HepG2 (cell line): ENCODE measurements around the gene UBE2B. TPM values are rescaled to one million over a fixed set of nuclear protein-coding genes. Genes with fewer than 3 reads are reported as not detected.

ENCODE experiments used
- ATAC-seq: fragments of 200-7000 bp; cut with Tn5 transposase; 3 replicates; pipeline ENCODE4 v1.9.1; 2020; ENCODE audit warnings: mild to moderate bottlenecking, moderate library complexity
- BruUV-seq: library from RNA; stranded (reverse); fragments of 400-500 nt; replicated peaks from 2 replicates; lab custom pipeline; 2021; lab: Mats Ljungman, UMichigan
- CTCF ChIA-PET: fragments of 300-600 bp; formaldehyde crosslinking; extraction: SDS; loops from one replicate; lab custom pipeline; 2021; ENCODE audit warnings: low total read pairs, inconsistent platforms, low intra/inter-chr PET ratio; lab: Yijun Ruan, JAX
- POLR2A ChIA-PET: fragments of 350-600 bp; sonication (Branson Sonifier 250); formaldehyde crosslinking; loops from one replicate; lab custom pipeline; 2020; ENCODE audit warnings: antibody characterized with exemption, inconsistent platforms; lab: Yijun Ruan, JAX
- DNase-seq: peaks from one replicate; pipeline ENCODE4 v3.0.0-alpha.2; 2015; ENCODE audit warnings: low spot score
- FAIRE-seq: peaks from 3 replicates; lab custom pipeline; 2011; peaks lifted over from hg19 to GRCh38; lab: Jason Lieb, UNC
- H2AFZ ChIP-seq: one replicate; pipeline ENCODE4 v1.6.1; 2011; ENCODE audit warnings: low read length, inconsistent platforms
- H3K27ac ChIP-seq: fragments of 300-600 bp; 3 replicates; pipeline ENCODE4 v1.8.0; 2011; ENCODE audit warnings: mixed run types, mild to moderate bottlenecking, mixed read lengths, low read length, inconsistent platforms; ENCODE audit not compliant: insufficient read depth; ENCODE audit errors: extremely low read length
- H3K27me3 ChIP-seq, 2 experiments: fragments of 200-600 bp in 1 of 2; 2 replicates in 1 of 2; 3 replicates in 1 of 2; pipeline versions ENCODE4 v1.6.0 to v1.8.0; 2011; ENCODE audit warnings: low read length in 2 of 2, mild to moderate bottlenecking in 2 of 2, moderate library complexity in 2 of 2, inconsistent platforms in 1 of 2; ENCODE audit not compliant: insufficient read depth in 2 of 2, control insufficient read depth in 1 of 2
- H3K36me3 ChIP-seq, 2 experiments: fragments of 200-600 bp in 1 of 2; replicated peaks in 1 of 2; 2 replicates in 1 of 2; 3 replicates in 1 of 2; pipeline versions ENCODE4 v1.5.1 to v1.8.0; 2011; ENCODE audit warnings: low read length in 2 of 2, inconsistent platforms in 1 of 2; ENCODE audit not compliant: insufficient read depth in 2 of 2, control insufficient read depth in 1 of 2
- H3K4me1 ChIP-seq: 2 replicates; pipeline ENCODE4 v1.5.1; 2012; ENCODE audit warnings: low read length, inconsistent platforms; ENCODE audit not compliant: insufficient read depth
- H3K4me2 ChIP-seq: 2 replicates; pipeline ENCODE4 v1.6.0; 2011; ENCODE audit warnings: low read depth, low read length, inconsistent platforms
- H3K4me3 ChIP-seq, 3 experiments: fragments of 200-600 bp in 1 of 3; sonication (generic), shearing (Covaris generic) in 1 of 3; replicated peaks in 1 of 3; 2 replicates each; pipeline ENCODE4 v1.5.1; 2011 to 2016; ENCODE audit warnings: low read length in 3 of 3, inconsistent platforms in 2 of 3, low read depth in 2 of 3, mild to moderate bottlenecking in 2 of 3, control low read depth in 1 of 3, mixed read lengths in 1 of 3; ENCODE audit not compliant: insufficient read depth in 1 of 3
- H3K79me2 ChIP-seq: one replicate; pipeline ENCODE4 v1.6.1; 2011; ENCODE audit warnings: low read length, inconsistent platforms; ENCODE audit not compliant: insufficient read depth
- H3K9ac ChIP-seq: 2 replicates; pipeline ENCODE4 v1.6.0; 2011; ENCODE audit warnings: mild to moderate bottlenecking, low read depth, low read length, inconsistent platforms; ENCODE audit not compliant: insufficient read depth
- H3K9me3 ChIP-seq: 2 replicates; pipeline ENCODE4 v1.5.1; 2012; ENCODE audit warnings: mild to moderate bottlenecking, low read length
- H4K20me1 ChIP-seq: 2 replicates; pipeline ENCODE4 v1.6.0; 2011; ENCODE audit warnings: inconsistent platforms, mild to moderate bottlenecking, low read length, moderate library complexity; ENCODE audit not compliant: insufficient read depth
- ARNT ChIP-seq: fragments of 450-650 bp; IDR thresholded peaks from 2 replicates; pipeline ENCODE4 v1.6.1; 2017
- ATF7-NPFF ChIP-seq: sonication (generic); formaldehyde crosslinking; IDR thresholded peaks from 2 replicates; pipeline ENCODE4 v1.8.1; 2023; ENCODE audit warnings: mild to moderate bottlenecking, low read depth, missing genetic modification reagents, moderate library complexity
- HNRNPLL ChIP-seq: fragments of 200-400 bp; formaldehyde crosslinking; IDR thresholded peaks from 2 replicates; pipeline ENCODE4 v1.6.1; 2017; ENCODE audit warnings: mild to moderate bottlenecking, low read depth, low read length; ENCODE audit not compliant: poor library complexity, severe bottlenecking
- NFE2L1 ChIP-seq: sonication (generic); formaldehyde crosslinking; IDR thresholded peaks from 2 replicates; pipeline ENCODE4 v1.4.0; 2020; ENCODE audit warnings: missing genetic modification reagents, mild to moderate bottlenecking, borderline replicate concordance
- PAF1 ChIP-seq: IDR thresholded peaks from 2 replicates; pipeline ENCODE4 v1.6.1; 2016; ENCODE audit warnings: missing genetic modification reagents, missing compliant biosample characterization
- SOX13 ChIP-seq, 3 experiments: fragments of 450-650 bp in 1 of 3; sonication (generic) in 1 of 3; formaldehyde crosslinking in 1 of 3; IDR thresholded peaks in 2 of 3; conservative IDR thresholded peaks in 1 of 3; 2 replicates each; pipeline versions ENCODE4 v1.5.0 to v1.6.1; 2016 to 2020; ENCODE audit warnings: antibody characterized with exemption in 1 of 3, mild to moderate bottlenecking in 1 of 3, missing compliant biosample characterization in 1 of 3, missing genetic modification reagents in 1 of 3, moderate library complexity in 1 of 3
- TEAD2 ChIP-seq: sonication (generic); formaldehyde crosslinking; IDR thresholded peaks from 2 replicates; pipeline ENCODE4 v1.9.0; 2021; ENCODE audit warnings: missing genetic modification reagents
- ZNF180 ChIP-seq: sonication (generic); formaldehyde crosslinking; IDR thresholded peaks from 2 replicates; pipeline ENCODE4 v1.4.0; 2020; ENCODE audit warnings: low read depth, missing genetic modification reagents, borderline replicate concordance
- ZNF205 ChIP-seq: IDR thresholded peaks from 2 replicates; pipeline ENCODE4 v1.6.1; 2018; ENCODE audit warnings: missing biosample characterization, missing genetic modification reagents
- ZNF337 ChIP-seq: sonication (generic); formaldehyde crosslinking; IDR thresholded peaks from 2 replicates; pipeline ENCODE4 v1.5.1; 2020; ENCODE audit warnings: missing genetic modification reagents, low read depth, mild to moderate bottlenecking, borderline replicate concordance
- ZNF430 ChIP-seq: sonication (generic); formaldehyde crosslinking; IDR thresholded peaks from 2 replicates; pipeline ENCODE4 v1.9.0; 2021; ENCODE audit warnings: mild to moderate bottlenecking, missing genetic modification reagents
- ZNF879 ChIP-seq: sonication (generic); formaldehyde crosslinking; IDR thresholded peaks from 2 replicates; pipeline ENCODE4 v1.8.1; 2023; ENCODE audit warnings: missing genetic modification reagents
- WGBS: methylation state at CpG from one replicate; pipeline ENCODE4 v1.1.6; 2017; ENCODE audit warnings: low lambda C conversion rate; 5-methylcytosine and 5-hydroxymethylcytosine counted together
- in situ Hi-C: cut with HindIII; loops from 2 replicates; pipeline ENCODE4 v1.10.0; 2017; ENCODE audit warnings: low pct_unique_long_range_greater_than_20kb; ENCODE audit not compliant: extremely low pct_ligation_motif_present
- intact Hi-C: fragments of 100-400 bp; cut with micrococcal nuclease; formaldehyde crosslinking; loops from one replicate; pipeline ENCODE4 v1.10.0; 2022; ENCODE audit not compliant: unreplicated experiment
- polyA plus RNA-seq, 8 experiments: library from polyadenylated mRNA; depleted of rRNA in 3 of 8; stranded (reverse) in 7 of 8; unstranded in 1 of 8; fragments of >200 nt; fragmentation: Illumina TruSeq in 4 of 8; extraction: Trizol in 4 of 8; gene quantifications; 2 replicates each; pipeline versions ENCODE4 v1.2.1 to v1.2.3, GENCODE V29; 2011 to 2016; ENCODE audit warnings: low read depth in 4 of 8, missing spikeins in 1 of 8, mixed read lengths in 1 of 8; ENCODE audit not compliant: insufficient read depth in 1 of 8
- total RNA-seq, 5 experiments: library from RNA; depleted of rRNA; stranded (reverse); fragments of >200 nt; fragmentation: Illumina TruSeq; extraction: Trizol; gene quantifications; 2 replicates each; pipeline ENCODE4 v1.2.3, GENCODE V29; 2016; ENCODE audit warnings: low read depth in 1 of 5
- TF ChIP-seq, protein P1 (sequence below): sonication (generic); formaldehyde crosslinking; IDR thresholded peaks from 2 replicates; pipeline ENCODE4 v1.5.0; 2020; ENCODE audit warnings: mild to moderate bottlenecking, missing genetic modification reagents

Gene UBE2B
- total and polyA plus RNA-seq, 2 of the 13 experiments (the other 11 are each of a cell fraction or from before 2014, with no cell fraction given): 25.2 to 56.0 TPM

GRCh38 chr5:134349463-134349862 is 21.9 kb upstream of the UBE2B start:
- H3K4me1 ChIP-seq: peaks cover 11% of the 10 kb centered on the region

GRCh38 chr5:134355681-134356080 is 15.7 kb upstream of the UBE2B start:
- no peak overlapping the region for H3K4me3 ChIP-seq
- no peak overlapping the region for H3K9ac ChIP-seq
- CTCF ChIA-PET: no interaction called here
- H3K36me3 ChIP-seq: no peaks in the 10 kb centered on the region
- H3K27me3 ChIP-seq: no peaks in the 10 kb centered on the region
- TF ChIP-seq SOX13 (IDR thresholded peaks at IDR 0.05) (no peak), SOX13 (CRISPR knock-in tag; conservative IDR thresholded peaks at IDR 0.05 in 1 of 2, IDR thresholded peaks at IDR 0.05 in 1 of 2) (no peak), ARNT (no peak), ZNF337 (CRISPR knock-in tag) (no peak), ZNF180 (CRISPR knock-in tag) (no peak), TEAD2 (no peak), ZNF879 (CRISPR knock-in tag) (no peak)
- BruUV-seq: no TSS peak
- H3K79me2 ChIP-seq: no peaks in the 10 kb centered on the region
- no peaks in the 10 kb centered on the region for H3K9me3 ChIP-seq
- no peaks in the 10 kb centered on the region for H3K4me1 ChIP-seq
- DNase-seq (no peak), FAIRE-seq (no peak), ATAC-seq (no peak)
- POLR2A ChIA-PET: no interaction called here
- no peak overlapping the region for H2AFZ ChIP-seq
- no peaks in the 10 kb centered on the region for H4K20me1 ChIP-seq
- intact Hi-C loops (no loop called here), in situ Hi-C loops (no loop called here)
- no peak overlapping the region for H3K27ac ChIP-seq
- 95% methylated on average over 5 of the region's 5 CpGs for WGBS
- no peak overlapping the region for H3K4me2 ChIP-seq

More at GRCh38 chr5:134349463-134349862, 21.9 kb upstream of the UBE2B start:
- no peak overlapping the region for H3K4me2 ChIP-seq
- no peak overlapping the region for H3K27ac ChIP-seq
- WGBS: 47% methylated on average over 4 of the region's 4 CpGs
- H3K4me3 ChIP-seq: no peak overlapping the region
- CTCF ChIA-PET: no interaction called here
- BruUV-seq: no TSS peak
- H2AFZ ChIP-seq: no peak overlapping the region
- DNase-seq (peak; percentile 53), FAIRE-seq (no peak), ATAC-seq (peak; percentile 87)
- no peaks in the 10 kb centered on the region for H3K79me2 ChIP-seq
- no peak overlapping the region for H3K9ac ChIP-seq
- TF ChIP-seq PAF1 (CRISPR knock-in tag) (no peak), ZNF205 (CRISPR knock-in tag) (no peak), NFE2L1 (CRISPR knock-in tag) (no peak), HNRNPLL (no peak), ZNF430 (CRISPR knock-in tag) (no peak), ATF7-NPFF (CRISPR knock-in tag) (no peak)
- TF ChIP-seq, protein P1, sequence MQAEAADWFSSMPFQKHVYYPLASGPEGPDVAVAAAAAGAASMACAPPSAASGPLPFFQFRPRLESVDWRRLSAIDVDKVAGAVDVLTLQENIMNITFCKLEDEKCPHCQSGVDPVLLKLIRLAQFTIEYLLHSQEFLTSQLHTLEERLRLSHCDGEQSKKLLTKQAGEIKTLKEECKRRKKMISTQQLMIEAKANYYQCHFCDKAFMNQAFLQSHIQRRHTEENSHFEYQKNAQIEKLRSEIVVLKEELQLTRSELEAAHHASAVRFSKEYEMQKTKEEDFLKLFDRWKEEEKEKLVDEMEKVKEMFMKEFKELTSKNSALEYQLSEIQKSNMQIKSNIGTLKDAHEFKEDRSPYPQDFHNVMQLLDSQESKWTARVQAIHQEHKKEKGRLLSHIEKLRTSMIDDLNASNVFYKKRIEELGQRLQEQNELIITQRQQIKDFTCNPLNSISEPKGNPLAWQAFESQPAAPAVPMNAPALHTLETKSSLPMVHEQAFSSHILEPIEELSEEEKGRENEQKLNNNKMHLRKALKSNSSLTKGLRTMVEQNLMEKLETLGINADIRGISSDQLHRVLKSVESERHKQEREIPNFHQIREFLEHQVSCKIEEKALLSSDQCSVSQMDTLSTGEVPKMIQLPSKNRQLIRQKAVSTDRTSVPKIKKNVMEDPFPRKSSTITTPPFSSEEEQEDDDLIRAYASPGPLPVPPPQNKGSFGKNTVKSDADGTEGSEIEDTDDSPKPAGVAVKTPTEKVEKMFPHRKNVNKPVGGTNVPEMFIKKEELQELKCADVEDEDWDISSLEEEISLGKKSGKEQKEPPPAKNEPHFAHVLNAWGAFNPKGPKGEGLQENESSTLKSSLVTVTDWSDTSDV (CRISPR knock-in tag): no peak
- in situ Hi-C loops: no loop called here
- H3K9me3 ChIP-seq: no peaks in the 10 kb centered on the region
- no peaks in the 10 kb centered on the region for H3K36me3 ChIP-seq
- H3K27me3 ChIP-seq: no peaks in the 10 kb centered on the region
- POLR2A ChIA-PET: no interaction called here
- intact Hi-C loops: no loop called here
- no peaks in the 10 kb centered on the region for H4K20me1 ChIP-seq
